Sciatic nerve (tissue), 2 donors: ENCODE results near the gene ILDR1. TPM values are rescaled to one million over a fixed set of nuclear protein-coding genes. Genes with fewer than 3 reads are reported as not detected.

Source experiments
- ATAC-seq: fragments of 200-7000 bp; cut with Tn5 transposase; one replicate; pipeline ENCODE4 v1.9.1; 2020; ENCODE audit warnings: mild to moderate bottlenecking, moderate library complexity
- DNase-seq: peaks from one replicate; pipeline ENCODE4 v3.0.0-alpha.2; 2020; ENCODE audit warnings: low spot score
- intact Hi-C: fragments of 100-400 bp; cut with DNase I; formaldehyde crosslinking; loops from one replicate; pipeline ENCODE4 v1.14.2; 2022
- total RNA-seq: library from RNA; stranded (reverse); fragmentation: NEBNext Ultra II Directional; extraction: Animal tissue kit (Norgen Biotek cat#: 25700); gene quantifications from one replicate; pipeline ENCODE4 v1.2.1, GENCODE V29; 2021
- donor health status: DM: no; HTN: no; CAD: no.
- donor health status: DM: no; HTN: no; CAD: no.

The ILDR1 gene
- total RNA-seq, 1 donor from 2014 or later, result not detected

DNA sequence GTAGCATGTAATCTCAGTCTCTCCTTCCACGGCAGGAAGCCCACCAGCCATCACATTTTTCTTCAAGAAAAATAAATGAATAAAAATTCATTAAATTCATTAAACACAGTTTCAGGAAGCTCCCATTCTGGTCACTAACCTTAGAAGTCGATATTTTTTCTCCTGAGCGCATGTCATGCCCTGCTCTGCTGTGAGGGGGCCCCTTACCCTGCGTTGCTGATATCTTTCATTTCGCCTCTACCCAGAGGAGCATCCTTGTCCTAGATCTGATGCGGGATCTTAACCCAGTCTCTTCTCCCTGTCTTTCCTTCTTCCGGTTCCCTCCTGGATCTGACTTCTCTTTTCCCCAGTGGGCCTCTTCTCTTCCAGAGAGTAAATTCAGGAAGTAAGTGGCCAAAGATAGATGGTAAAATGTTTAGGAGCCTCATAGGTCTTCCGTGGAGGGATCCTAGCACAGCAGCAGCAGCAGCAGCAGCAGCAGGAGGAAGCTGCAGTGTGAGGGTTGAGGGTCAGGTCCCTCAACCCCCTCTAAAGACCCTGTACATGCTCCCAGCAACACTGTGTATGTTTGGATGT is 1.4 kb upstream of the ILDR1 start:
- DNase-seq, result no peak
- ATAC-seq, result no peak
- intact Hi-C loops, result no loop called here

DNA sequence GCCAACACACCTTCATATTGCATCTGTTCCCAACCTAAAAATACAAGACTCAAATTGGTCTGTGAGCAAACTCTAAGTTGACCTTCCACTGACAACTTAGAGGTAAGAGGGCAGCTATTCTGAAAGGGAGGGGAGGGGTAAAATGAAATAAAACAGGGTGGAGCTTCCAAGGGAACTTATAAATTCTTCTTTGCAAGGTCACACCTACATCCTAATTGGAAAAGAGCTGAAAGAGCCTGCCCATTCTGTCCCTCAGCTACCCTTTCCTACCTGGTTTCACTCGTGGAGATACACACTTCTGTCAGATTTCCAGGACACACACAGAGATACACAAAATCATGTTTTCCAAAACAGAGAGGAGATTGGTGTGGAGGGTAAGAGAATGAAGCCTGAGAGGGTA is 1.0 kb downstream of the ILDR1 start:
- DNase-seq (no peak), ATAC-seq (no peak)
- intact Hi-C loops, result no loop called here

DNA sequence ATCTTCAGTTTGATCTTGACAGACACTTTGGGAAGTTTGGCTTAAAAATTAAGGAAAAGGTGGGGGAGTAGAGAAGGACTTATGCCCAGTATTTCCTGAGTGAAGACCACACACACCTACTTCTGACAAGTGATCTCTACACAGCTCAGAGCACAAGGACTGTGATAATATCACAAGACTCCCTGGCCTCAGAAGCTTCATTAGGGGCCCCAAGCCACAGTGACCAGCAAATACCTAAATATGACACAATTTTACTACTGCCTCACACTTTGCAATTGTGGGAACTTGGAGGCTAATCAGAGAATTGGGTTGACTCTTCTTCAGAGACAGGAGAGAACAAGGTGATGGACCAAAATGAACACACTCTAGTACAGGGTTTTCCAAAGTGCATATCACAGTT is 2.6 kb downstream of the ILDR1 start:
- ATAC-seq, result no peak
- DNase-seq, result no peak
- intact Hi-C loops, result no loop called here

GRCh38 chr3:122014741-122015140 is 7.3 kb downstream of the ILDR1 start:
- ATAC-seq (no peak), DNase-seq (no peak)
- intact Hi-C loops, result no loop called here

GRCh38 chr3:122013448-122013925 is 8.6 kb downstream of the ILDR1 start:
- intact Hi-C loops, result no loop called here
- DNase-seq (no peak), ATAC-seq (no peak)

DNA sequence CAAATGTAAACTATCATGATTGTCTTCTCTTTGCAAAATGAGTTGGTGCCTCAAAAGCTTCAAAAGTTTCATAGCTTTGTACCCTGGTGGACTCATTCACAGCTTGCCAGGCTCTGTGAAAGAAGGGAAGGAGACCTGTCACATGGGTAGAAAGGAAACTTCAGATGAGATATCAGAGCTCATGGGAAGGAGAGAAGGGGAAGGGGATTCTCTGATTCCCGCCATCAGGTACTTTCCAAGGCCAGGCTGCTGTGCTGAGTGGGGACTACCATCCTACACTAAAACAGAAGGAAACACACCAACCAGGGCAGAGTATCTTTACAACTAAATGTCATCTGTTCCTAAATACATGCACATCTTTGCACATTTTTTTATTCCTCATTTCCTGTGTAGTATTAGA is 9.2 kb downstream of the ILDR1 start:
- intact Hi-C loops, result no loop called here
- DNase-seq (no peak), ATAC-seq (no peak)

- intact Hi-C loops, result no loop called here
- no peak for DNase-seq
- ATAC-seq, result no peak
Measured at GRCh38 chr3:122011396-122011795, 10.7 kb downstream of the ILDR1 start.

GRCh38 chr3:122010506-122010905 is 11.5 kb downstream of the ILDR1 start:
- no peak for ATAC-seq
- no peak for DNase-seq
- intact Hi-C loops, result no loop called here

- no peak for DNase-seq
- intact Hi-C loops, result no loop called here
- no peak for ATAC-seq
Measured at GRCh38 chr3:122008166-122008565, 13.9 kb downstream of the ILDR1 start.

GRCh38 chr3:122006267-122006666 is 15.8 kb downstream of the ILDR1 start:
- ATAC-seq (no peak), DNase-seq (no peak)
- intact Hi-C loops, result no loop called here

- ATAC-seq (peak; percentile 44), DNase-seq (no peak)
- intact Hi-C loops, result no loop called here
Measured at GRCh38 chr3:122004991-122005565, 17.0 kb downstream of the ILDR1 start.

DNA sequence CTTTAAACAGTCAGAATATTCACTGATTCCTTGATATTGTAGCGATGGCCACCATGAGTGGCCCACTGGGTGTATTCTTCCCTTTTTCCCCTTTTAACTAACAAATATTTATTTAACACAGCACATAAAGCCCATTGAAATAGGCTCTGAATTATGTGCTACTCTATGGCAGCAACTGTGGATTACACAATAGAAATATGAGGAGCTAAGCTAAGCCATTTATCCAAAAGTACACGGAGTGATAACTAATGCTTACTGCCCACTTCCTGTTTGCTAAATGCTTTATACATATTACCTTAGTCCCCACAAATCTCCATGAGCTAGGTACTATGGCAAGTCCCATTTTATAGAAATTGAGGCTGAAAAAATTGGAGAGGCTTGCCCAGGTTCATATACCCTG is 17.9 kb downstream of the ILDR1 start:
- intact Hi-C loops, result no loop called here
- DNase-seq (no peak), ATAC-seq (no peak)

DNA sequence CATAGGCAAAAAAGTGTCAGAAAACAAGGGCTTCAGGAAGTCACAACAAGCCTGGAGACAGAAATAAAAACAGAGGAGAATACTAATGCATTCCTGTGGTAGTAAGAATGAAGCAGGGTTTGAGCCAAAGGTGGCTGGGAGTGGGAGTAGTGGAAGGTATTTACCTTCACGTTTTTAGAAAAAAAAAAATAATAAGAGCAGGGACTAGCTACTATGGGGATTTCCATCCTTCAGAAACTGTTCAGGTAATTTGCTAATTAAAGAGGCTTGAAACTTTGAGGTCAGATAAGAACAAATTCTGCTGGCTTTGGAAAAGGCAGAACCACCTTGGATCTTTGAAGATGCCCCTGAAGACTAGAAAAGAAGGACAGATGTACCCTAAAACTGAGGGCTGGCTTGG is 18.4 kb downstream of the ILDR1 start:
- ATAC-seq (no peak), DNase-seq (no peak)
- intact Hi-C loops, result no loop called here

DNA sequence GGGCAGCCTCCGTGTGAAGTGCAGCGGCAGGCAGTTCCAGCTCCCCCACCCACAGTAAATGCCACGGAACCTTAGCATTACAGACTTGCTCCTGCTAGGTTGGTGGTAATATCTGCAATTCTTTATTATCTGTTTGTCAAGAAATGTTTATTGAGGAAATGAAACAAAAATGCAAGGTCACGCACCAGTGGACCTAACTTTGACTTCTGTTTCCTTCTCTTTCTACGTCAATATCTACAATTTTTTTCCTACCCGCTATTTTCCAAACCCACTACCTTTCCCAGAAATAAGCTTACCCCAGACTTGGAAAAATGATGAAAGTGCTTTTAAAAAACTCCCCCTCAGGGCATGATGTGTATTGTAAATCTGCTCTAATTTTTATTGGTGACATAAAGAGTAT is 18.9 kb downstream of the ILDR1 start:
- DNase-seq (no peak), ATAC-seq (no peak)
- intact Hi-C loops, result no loop called here

DNA sequence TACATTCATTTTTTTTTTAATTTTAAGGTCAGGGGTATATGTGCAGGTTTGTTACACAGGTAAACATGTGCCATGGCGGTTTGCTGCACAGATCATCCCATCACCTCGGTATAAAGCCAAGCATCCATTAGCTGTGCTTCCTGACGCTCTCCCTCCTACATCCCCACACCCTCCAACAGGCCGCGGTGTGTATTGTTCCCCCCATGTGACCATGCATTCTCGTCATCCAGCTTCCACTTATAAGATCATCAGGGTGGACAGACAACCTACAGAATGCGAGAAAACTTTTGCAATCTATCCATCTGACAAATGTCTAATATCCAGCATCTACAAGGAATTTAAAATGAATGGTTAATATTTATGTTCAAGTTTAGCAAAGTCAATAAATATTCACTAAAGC is 19.4 kb downstream of the ILDR1 start:
- DNase-seq (no peak), ATAC-seq (no peak)
- intact Hi-C loops, result no loop called here

DNA sequence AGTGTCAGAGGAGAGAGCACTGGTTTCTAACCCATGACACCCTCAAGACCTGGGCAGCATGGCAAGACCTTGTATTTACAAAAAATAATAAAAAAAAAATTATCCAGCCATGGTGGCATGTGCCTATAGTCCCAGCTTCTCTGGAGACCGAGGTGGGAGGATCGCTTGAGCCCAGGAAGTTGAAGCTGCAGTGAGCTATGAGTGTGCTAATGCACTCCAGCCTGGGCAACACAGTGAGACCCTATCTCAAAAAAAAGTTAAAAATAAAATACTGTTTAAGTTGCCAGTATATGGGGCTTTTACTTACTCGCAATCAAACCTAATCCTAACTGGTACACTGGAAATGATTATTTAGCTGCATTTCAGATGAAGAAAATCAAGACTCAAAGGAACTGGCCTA is 20.2 kb downstream of the ILDR1 start:
- ATAC-seq, result no peak
- no peak for DNase-seq
- intact Hi-C loops, result no loop called here

DNA sequence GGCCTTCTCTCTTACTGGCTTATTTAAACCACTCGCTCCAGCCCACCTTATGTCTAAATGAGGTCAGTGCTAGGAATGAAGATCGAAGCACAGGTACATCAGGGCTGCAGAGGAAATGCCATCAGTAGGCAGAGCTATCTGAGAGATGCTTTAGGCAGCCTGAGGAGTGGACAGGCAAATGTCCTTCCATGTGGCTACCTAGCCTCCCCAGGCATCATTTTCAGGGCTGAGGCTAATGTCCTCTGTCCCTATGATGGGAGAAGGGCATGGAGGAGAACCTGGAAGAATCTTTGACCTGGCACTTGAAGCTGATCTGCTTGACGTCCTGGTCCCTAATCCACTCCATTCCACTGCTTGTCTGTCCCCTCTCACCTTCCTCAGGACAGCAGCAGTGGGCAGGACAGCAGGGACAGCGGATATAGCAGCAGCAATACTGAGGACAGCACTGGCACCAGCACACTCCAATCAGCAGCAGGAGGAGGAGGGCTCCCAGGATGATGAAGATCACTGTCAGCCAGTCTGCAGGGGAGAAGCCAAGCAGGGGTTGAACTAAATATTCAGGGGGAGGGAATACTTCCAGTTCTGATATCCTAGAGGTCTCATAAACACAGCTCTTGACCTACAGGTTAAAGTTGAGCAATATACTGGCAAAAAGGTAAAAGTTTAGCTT is 21.0 kb downstream of the ILDR1 start:
- no peak for ATAC-seq
- intact Hi-C loops, result no loop called here
- DNase-seq, result no peak

DNA sequence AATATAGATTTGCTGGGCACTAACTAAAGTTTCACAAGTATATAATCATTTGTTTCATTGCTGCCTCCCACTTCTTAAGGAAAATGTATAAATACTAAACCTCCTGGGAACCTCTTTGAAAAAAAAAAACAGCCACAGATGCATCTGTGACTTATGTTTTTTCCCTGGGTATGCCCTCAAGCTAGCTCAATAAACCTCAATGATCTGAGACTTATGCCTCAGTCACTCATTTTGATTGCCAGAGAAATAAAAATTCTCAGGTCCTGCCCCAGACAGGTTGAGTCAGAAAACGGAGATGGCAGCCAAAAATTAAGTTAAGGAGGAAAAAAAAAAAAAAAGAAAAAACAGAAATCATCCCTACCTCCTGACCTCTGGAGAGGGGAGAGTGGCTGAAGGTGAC is 22.1 kb downstream of the ILDR1 start:
- intact Hi-C loops, result no loop called here
- DNase-seq, result no peak
- ATAC-seq, result no peak

GRCh38 chr3:121998611-121999473 is 23.2 kb downstream of the ILDR1 start:
- DNase-seq (no peak), ATAC-seq (peak; percentile 27)
- intact Hi-C loops, result no loop called here

GRCh38 chr3:121998030-121998580 is 23.9 kb downstream of the ILDR1 start:
- DNase-seq (no peak), ATAC-seq (peak; percentile 48)
- intact Hi-C loops, result no loop called here
